Cardiac muscle cell (in vitro differentiated cells and primary cell): ENCODE measurements around the gene TBX22. TPM values are rescaled to one million over a fixed set of nuclear protein-coding genes. Genes with fewer than 3 reads are reported as not detected.

ENCODE experiments used
- DNase-seq, 2 donors: peaks; one replicate each; pipeline versions ENCODE4 v3.0.0 to v3.0.0-alpha.2; 2010 to 2017; ENCODE audit warnings: low read depth in 1 of 2, low spot score in 1 of 2
- H3K27ac ChIP-seq: fragments of 200-600 bp; sonication (generic); 2 replicates; pipeline ENCODE4 v1.5.1; 2016
- H3K27me3 ChIP-seq: fragments of 200-600 bp; sonication (generic); 2 replicates; pipeline ENCODE4 v1.6.0; 2016; ENCODE audit warnings: control low read depth
- H3K36me3 ChIP-seq: fragments of 200-600 bp; sonication (generic); 2 replicates; pipeline ENCODE4 v1.5.1; 2016; ENCODE audit warnings: control low read depth
- H3K4me1 ChIP-seq: fragments of 200-600 bp; sonication (generic); 2 replicates; pipeline ENCODE4 v1.8.1; 2017; ENCODE audit warnings: low read depth, mild to moderate bottlenecking, mixed run types
- H3K4me3 ChIP-seq: fragments of 200-600 bp; sonication (generic); 2 replicates; pipeline ENCODE4 v1.5.1; 2016; ENCODE audit warnings: mild to moderate bottlenecking
- H3K9me3 ChIP-seq: fragments of 200-600 bp; sonication (generic); 2 replicates; pipeline ENCODE4 v1.5.1; 2017; ENCODE audit warnings: low read depth, mild to moderate bottlenecking, control low read depth
- polyA plus RNA-seq: library from polyadenylated mRNA; unstranded; fragments of >200 nt; fragmentation: Nextera tagmentation; extraction: Ambion mirVana; gene quantifications from 2 replicates; pipeline ENCODE4 v1.2.1, GENCODE V29; 2016
- total RNA-seq: library from RNA; depleted of rRNA; stranded (reverse); fragments of >200 nt; gene quantifications from 2 replicates; pipeline ENCODE4 v1.2.3, GENCODE V29; 2016
- TF ChIP-seq, protein P1 (sequence below): IDR thresholded peaks from 2 replicates; pipeline ENCODE4 v1.5.1; 2012; ENCODE audit warnings: low read depth, mild to moderate bottlenecking, low read length

Gene TBX22
- not detected in 2 replicates for total RNA-seq
- 0.87 TPM in 1 of 2 replicates, not detected in the other for polyA plus RNA-seq

DNA sequence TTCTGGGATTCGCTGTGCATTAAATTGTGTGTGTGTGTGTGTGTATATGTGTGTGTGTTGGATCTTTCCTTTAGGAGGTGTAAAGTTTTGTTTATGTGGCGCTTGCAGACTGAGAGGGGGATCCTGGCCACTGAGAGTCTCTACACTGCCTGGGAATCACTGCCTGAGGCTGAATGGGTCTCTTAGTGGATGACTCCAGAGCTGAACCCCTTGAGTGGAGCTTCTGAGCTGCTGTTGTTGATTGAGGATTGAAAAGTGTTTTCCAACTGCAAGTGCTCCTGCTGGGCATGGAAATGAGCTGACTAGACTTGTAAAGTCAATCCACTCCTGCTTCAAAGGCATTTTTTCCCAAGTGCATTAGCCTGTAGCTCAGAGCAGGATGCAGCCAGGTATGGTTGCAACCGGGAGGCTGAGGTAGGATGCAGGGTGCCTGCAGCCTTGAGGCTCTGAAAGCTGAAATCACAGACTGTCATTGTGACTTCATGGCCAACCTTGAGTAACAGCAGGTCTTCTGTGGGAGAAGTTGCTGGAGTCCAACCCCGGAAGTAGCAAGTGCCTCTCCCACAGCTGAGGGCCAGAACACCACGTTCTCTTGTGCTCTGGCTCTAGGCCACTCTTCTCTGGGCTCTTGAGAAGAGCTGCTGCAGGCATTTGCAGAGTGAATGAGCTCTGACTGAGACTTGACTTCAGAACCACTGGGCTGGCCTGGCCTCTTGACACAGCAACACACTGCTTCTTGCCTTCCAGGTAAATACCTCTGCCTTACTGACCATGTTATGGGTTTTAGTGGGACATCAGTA lies at the start of gene TBX22:
TBX22 (plus strand) TSS at position 613 of the 800 bp plus-strand sequence. CDS start 7,517 bp downstream, outside the sequence.
- Histone ChIP-seq H3K27me3 (no peaks in the 10 kb centered on the region), H3K4me3 (no peak within 1 kb of the TSS), H3K36me3 (no peaks in the 10 kb centered on the region), H3K9me3 (no peaks in the 10 kb centered on the region), H3K27ac (no peak within 1 kb of the TSS), H3K4me1 (no peaks in the 10 kb centered on the region)
- TF ChIP-seq, protein P1, sequence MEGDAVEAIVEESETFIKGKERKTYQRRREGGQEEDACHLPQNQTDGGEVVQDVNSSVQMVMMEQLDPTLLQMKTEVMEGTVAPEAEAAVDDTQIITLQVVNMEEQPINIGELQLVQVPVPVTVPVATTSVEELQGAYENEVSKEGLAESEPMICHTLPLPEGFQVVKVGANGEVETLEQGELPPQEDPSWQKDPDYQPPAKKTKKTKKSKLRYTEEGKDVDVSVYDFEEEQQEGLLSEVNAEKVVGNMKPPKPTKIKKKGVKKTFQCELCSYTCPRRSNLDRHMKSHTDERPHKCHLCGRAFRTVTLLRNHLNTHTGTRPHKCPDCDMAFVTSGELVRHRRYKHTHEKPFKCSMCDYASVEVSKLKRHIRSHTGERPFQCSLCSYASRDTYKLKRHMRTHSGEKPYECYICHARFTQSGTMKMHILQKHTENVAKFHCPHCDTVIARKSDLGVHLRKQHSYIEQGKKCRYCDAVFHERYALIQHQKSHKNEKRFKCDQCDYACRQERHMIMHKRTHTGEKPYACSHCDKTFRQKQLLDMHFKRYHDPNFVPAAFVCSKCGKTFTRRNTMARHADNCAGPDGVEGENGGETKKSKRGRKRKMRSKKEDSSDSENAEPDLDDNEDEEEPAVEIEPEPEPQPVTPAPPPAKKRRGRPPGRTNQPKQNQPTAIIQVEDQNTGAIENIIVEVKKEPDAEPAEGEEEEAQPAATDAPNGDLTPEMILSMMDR: no peak
- DNase-seq: no peak

DNA sequence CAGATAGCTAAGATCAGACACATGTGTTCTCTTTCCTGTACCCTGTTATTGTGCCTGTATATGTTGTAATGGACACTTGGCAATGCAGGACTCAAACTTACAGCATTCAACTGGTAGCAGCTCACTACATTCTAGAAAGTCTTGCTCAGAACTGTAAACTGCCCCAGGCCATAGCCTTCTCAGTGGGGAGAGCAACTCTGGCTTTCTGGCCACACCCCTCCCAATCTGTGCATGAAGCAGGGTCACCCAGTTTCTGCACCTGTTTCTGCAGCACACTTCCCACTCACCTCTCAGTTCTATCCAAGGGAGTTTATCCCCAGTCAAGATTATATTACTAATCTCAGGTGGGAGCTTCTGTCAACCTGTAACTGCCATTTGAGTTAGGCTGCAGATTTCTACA lies 38.9 kb upstream of the TBX22 start:
- Histone ChIP-seq H3K27ac (no peak overlapping the region), H3K4me1 (no peaks in the 10 kb centered on the region), H3K36me3 (no peaks in the 10 kb centered on the region), H3K9me3 (no peaks in the 10 kb centered on the region), H3K4me3 (no peak overlapping the region), H3K27me3 (no peaks in the 10 kb centered on the region)
- no peak for DNase-seq
- TF ChIP-seq, protein P1: no peak

- Histone ChIP-seq H3K27me3 (no peaks in the 10 kb centered on the region), H3K4me3 (no peak overlapping the region), H3K4me1 (no peaks in the 10 kb centered on the region), H3K27ac (no peak overlapping the region), H3K9me3 (no peaks in the 10 kb centered on the region), H3K36me3 (no peaks in the 10 kb centered on the region)
- TF ChIP-seq, protein P1: no peak
- no peak for DNase-seq
These were observed 10.1 kb upstream of the TBX22 start for GRCh38 chrX:80004458-80004857.

- H3K27me3 ChIP-seq: no peaks in the 10 kb centered on the region
- no peak for DNase-seq
- no peak overlapping the region for H3K27ac ChIP-seq
- H3K4me1 ChIP-seq: no peaks in the 10 kb centered on the region
- TF ChIP-seq, protein P1: no peak
- H3K4me3 ChIP-seq: no peak overlapping the region
- no peaks in the 10 kb centered on the region for H3K9me3 ChIP-seq
- no peaks in the 10 kb centered on the region for H3K36me3 ChIP-seq
These were observed 3.0 kb upstream of the TBX22 start for GRCh38 chrX:80011522-80011921.

DNA sequence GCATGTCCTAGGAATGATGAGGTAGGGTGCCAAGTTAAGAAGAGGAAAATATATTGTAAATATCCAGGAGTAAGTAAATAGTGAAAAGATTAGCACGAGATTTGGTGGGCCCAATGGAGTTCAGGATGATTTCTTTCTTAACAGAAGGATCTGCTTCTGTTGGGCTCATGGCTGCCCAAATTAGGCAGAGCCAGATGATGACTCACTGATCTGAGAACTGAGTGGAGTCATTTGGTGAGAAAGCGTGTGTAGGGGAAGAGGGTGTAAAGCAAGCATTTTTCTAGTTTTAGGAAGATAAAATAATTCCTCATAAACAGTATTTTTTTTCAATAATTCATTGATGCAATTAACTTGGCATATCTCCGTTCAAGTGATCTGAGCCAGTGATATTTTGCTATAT lies 1.6 kb downstream of the TBX22 start:
- TF ChIP-seq, protein P1: no peak
- H3K9me3 ChIP-seq: no peaks in the 10 kb centered on the region

More for the DNA sequence above, 1.6 kb downstream of the TBX22 start:
- Histone ChIP-seq H3K4me3 (no peak overlapping the region), H3K4me1 (no peaks in the 10 kb centered on the region), H3K27me3 (no peaks in the 10 kb centered on the region), H3K36me3 (no peaks in the 10 kb centered on the region), H3K27ac (no peak overlapping the region)
- DNase-seq: no peak
